Astrocyte (in vitro differentiated cells and primary cell): Measurements from ENCODE around the gene PLEKHA5.

Experiments
- CTCF ChIP-seq: IDR thresholded peaks from 2 replicates; pipeline ENCODE4 v1.5.1; 2011; ENCODE audit warnings: low read depth, mild to moderate bottlenecking, inconsistent platforms, low read length, moderate library complexity; ENCODE audit not compliant: insufficient read depth
- EZH2 ChIP-seq: IDR thresholded peaks from 2 replicates; pipeline ENCODE4 v1.6.1; 2012; ENCODE audit warnings: mild to moderate bottlenecking, low read length, inconsistent platforms; ENCODE audit not compliant: insufficient read depth

GRCh38 chr12:19121449-19122018, 8.0 kb upstream of the PLEKHA5 start:
- no peak for TF ChIP-seq CTCF
- TF ChIP-seq EZH2 = no peak
